ENCODE results near the gene SRGAP2B. TPM values are rescaled to one million over a fixed set of nuclear protein-coding genes. Genes with fewer than 3 reads are reported as not detected.
"Not testable (repeated sequence)": the region's sequence is repeated elsewhere in the genome, so short reads cannot be mapped to it uniquely, and the experiment has no call there.

The SRGAP2B gene
- total and polyA plus RNA-seq, 10 of the 15 experiments (the other 5 are each of a cell fraction or from before 2014, with no cell fraction given), result 1.2 to 8.9 (median 3.0) TPM

- SMC1A ChIA-PET (ENCODE audit: uncharacterized antibody, unreplicated experiment); in situ Hi-C loops (cut with MboI); H3K4me1 ChIP-seq (ENCODE audit: control insufficient read depth, insufficient read depth, low read length); H2AFZ ChIP-seq (ENCODE audit: control insufficient read depth, low read depth, low read length); BruUV-seq (replicated peaks); DNase-seq (ENCODE audit: low read depth, low spot score); H3K79me2 ChIP-seq (ENCODE audit: control insufficient read depth, insufficient read depth, low read length); H3K36me3 ChIP-seq (ENCODE audit: control insufficient read depth in 2 of 2, insufficient read depth in 2 of 2, low read length in 1 of 2); H3K9me3 ChIP-seq (replicated peaks; ENCODE audit: control insufficient read depth, insufficient read depth, low read length); CTCF ChIA-PET; POLR2A ChIA-PET; FAIRE-seq; intact Hi-C loops (cut with micrococcal nuclease; ENCODE audit: unreplicated experiment); H3K27me3 ChIP-seq (replicated peaks in 1 of 2; ENCODE audit: control insufficient read depth in 2 of 2, insufficient read depth in 2 of 2, low read length in 1 of 2); H3K9ac ChIP-seq (ENCODE audit: control insufficient read depth, insufficient read depth, low read length); H4K20me1 ChIP-seq (ENCODE audit: control insufficient read depth, insufficient read depth); H3K4me3 ChIP-seq; H3K27ac ChIP-seq (ENCODE audit: control insufficient read depth, insufficient read depth); H3K4me2 ChIP-seq (ENCODE audit: control insufficient read depth, insufficient read depth); RAD21 ChIA-PET (ENCODE audit: unreplicated experiment); ATAC-seq: not testable (repeated sequence)
- WGBS (ENCODE audit: insufficient coverage, insufficient replicate concordance, low lambda C conversion rate, missing lambda C conversion rate), result no CpG with 5 or more reads among the region's 9 CpGs
These were observed 133.2 kb downstream of the SRGAP2B start for GRCh38 chr1:144961604-144962583.

- H3K27ac ChIP-seq (ENCODE audit: control insufficient read depth, insufficient read depth); SMC1A ChIA-PET (ENCODE audit: uncharacterized antibody, unreplicated experiment); H3K4me1 ChIP-seq (ENCODE audit: control insufficient read depth, insufficient read depth, low read length); RAD21 ChIA-PET (ENCODE audit: unreplicated experiment); H3K4me2 ChIP-seq (ENCODE audit: control insufficient read depth, insufficient read depth); H3K79me2 ChIP-seq (ENCODE audit: control insufficient read depth, insufficient read depth, low read length); intact Hi-C loops (cut with micrococcal nuclease; ENCODE audit: unreplicated experiment); in situ Hi-C loops (cut with MboI); H3K27me3 ChIP-seq (replicated peaks in 1 of 2; ENCODE audit: control insufficient read depth in 2 of 2, insufficient read depth in 2 of 2, low read length in 1 of 2); H3K4me3 ChIP-seq; BruUV-seq (replicated peaks); POLR2A ChIA-PET; H3K9me3 ChIP-seq (replicated peaks; ENCODE audit: control insufficient read depth, insufficient read depth, low read length); H3K36me3 ChIP-seq (ENCODE audit: control insufficient read depth in 2 of 2, insufficient read depth in 2 of 2, low read length in 1 of 2); ATAC-seq; H2AFZ ChIP-seq (ENCODE audit: control insufficient read depth, low read depth, low read length); H3K9ac ChIP-seq (ENCODE audit: control insufficient read depth, insufficient read depth, low read length); CTCF ChIA-PET; FAIRE-seq; DNase-seq (ENCODE audit: low read depth, low spot score); H4K20me1 ChIP-seq (ENCODE audit: control insufficient read depth, insufficient read depth): not testable (repeated sequence)
- WGBS (ENCODE audit: insufficient coverage, insufficient replicate concordance, low lambda C conversion rate, missing lambda C conversion rate), result 83% methylated on average over 1 of the region's 4 CpGs
These were observed 134.1 kb downstream of the SRGAP2B start for GRCh38 chr1:144960929-144961488.

DNA sequence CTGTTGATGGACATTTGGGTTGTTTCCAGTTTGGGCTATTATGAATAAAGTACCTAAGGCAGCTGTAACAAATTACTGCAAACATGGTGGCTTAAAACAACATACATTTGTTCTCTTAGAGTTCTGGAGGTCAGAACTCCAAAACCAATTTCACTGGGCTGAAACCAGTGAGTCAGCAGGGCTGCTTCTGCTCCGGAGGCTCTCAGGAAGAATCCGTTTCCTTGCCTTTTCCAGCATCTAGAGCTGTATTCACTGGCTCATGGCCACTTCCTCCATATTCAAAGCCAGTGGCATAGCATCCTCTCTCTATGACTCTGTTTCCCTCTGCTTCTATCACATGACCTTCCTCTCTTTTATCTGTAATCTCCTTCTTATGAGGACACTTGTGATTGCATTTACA is 146.7 kb downstream of the SRGAP2B start:
- in situ Hi-C loops (cut with MboI); H3K27me3 ChIP-seq (replicated peaks in 1 of 2; ENCODE audit: control insufficient read depth in 2 of 2, insufficient read depth in 2 of 2, low read length in 1 of 2); intact Hi-C loops (cut with micrococcal nuclease; ENCODE audit: unreplicated experiment); H3K4me1 ChIP-seq (ENCODE audit: control insufficient read depth, insufficient read depth, low read length); H3K9me3 ChIP-seq (replicated peaks; ENCODE audit: control insufficient read depth, insufficient read depth, low read length); H2AFZ ChIP-seq (ENCODE audit: control insufficient read depth, low read depth, low read length); DNase-seq (ENCODE audit: low read depth, low spot score); ATAC-seq; FAIRE-seq; H3K79me2 ChIP-seq (ENCODE audit: control insufficient read depth, insufficient read depth, low read length); POLR2A ChIA-PET; RAD21 ChIA-PET (ENCODE audit: unreplicated experiment); H3K4me2 ChIP-seq (ENCODE audit: control insufficient read depth, insufficient read depth); H3K9ac ChIP-seq (ENCODE audit: control insufficient read depth, insufficient read depth, low read length); H4K20me1 ChIP-seq (ENCODE audit: control insufficient read depth, insufficient read depth); H3K4me3 ChIP-seq; H3K27ac ChIP-seq (ENCODE audit: control insufficient read depth, insufficient read depth); BruUV-seq (replicated peaks); H3K36me3 ChIP-seq (ENCODE audit: control insufficient read depth in 2 of 2, insufficient read depth in 2 of 2, low read length in 1 of 2); CTCF ChIA-PET; SMC1A ChIA-PET (ENCODE audit: uncharacterized antibody, unreplicated experiment): not testable (repeated sequence)
- WGBS (ENCODE audit: insufficient coverage, insufficient replicate concordance, low lambda C conversion rate, missing lambda C conversion rate), result no CpG with 5 or more reads among the region's 2 CpGs

GRCh38 chr1:144947495-144947894 is 147.6 kb downstream of the SRGAP2B start:
- H3K4me2 ChIP-seq (ENCODE audit: control insufficient read depth, insufficient read depth); H3K27me3 ChIP-seq (replicated peaks in 1 of 2; ENCODE audit: control insufficient read depth in 2 of 2, insufficient read depth in 2 of 2, low read length in 1 of 2); H3K9me3 ChIP-seq (replicated peaks; ENCODE audit: control insufficient read depth, insufficient read depth, low read length); H3K27ac ChIP-seq (ENCODE audit: control insufficient read depth, insufficient read depth); DNase-seq (ENCODE audit: low read depth, low spot score); H3K79me2 ChIP-seq (ENCODE audit: control insufficient read depth, insufficient read depth, low read length); POLR2A ChIA-PET; RAD21 ChIA-PET (ENCODE audit: unreplicated experiment); ATAC-seq; H3K36me3 ChIP-seq (ENCODE audit: control insufficient read depth in 2 of 2, insufficient read depth in 2 of 2, low read length in 1 of 2); SMC1A ChIA-PET (ENCODE audit: uncharacterized antibody, unreplicated experiment); H3K4me3 ChIP-seq; H4K20me1 ChIP-seq (ENCODE audit: control insufficient read depth, insufficient read depth); FAIRE-seq; H3K9ac ChIP-seq (ENCODE audit: control insufficient read depth, insufficient read depth, low read length); BruUV-seq (replicated peaks); H2AFZ ChIP-seq (ENCODE audit: control insufficient read depth, low read depth, low read length); in situ Hi-C loops (cut with MboI); CTCF ChIA-PET; intact Hi-C loops (cut with micrococcal nuclease; ENCODE audit: unreplicated experiment); H3K4me1 ChIP-seq (ENCODE audit: control insufficient read depth, insufficient read depth, low read length): not testable (repeated sequence)
- WGBS (ENCODE audit: insufficient coverage, insufficient replicate concordance, low lambda C conversion rate, missing lambda C conversion rate), result 57% methylated on average over 1 of the region's 1 CpG

Data from GM12878 (cell line).